Mucosa of descending colon (tissue), 3 donors: Measurements from ENCODE around the gene CBLC. TPM values are rescaled to one million over a fixed set of nuclear protein-coding genes. Genes with fewer than 3 reads are reported as not detected.
A peak's percentile ranks its signal among the peaks of the same experiment; 100 is the strongest.

Experiments used
- ATAC-seq: fragments of 200-7000 bp; cut with Tn5 transposase; one replicate; pipeline ENCODE4 v1.9.1; 2020; ENCODE audit warnings: mild to moderate bottlenecking, moderate library complexity
- DNase-seq, 3 donors: peaks; one replicate each; pipeline ENCODE4 v3.0.0-alpha.2; 2020
- H3K36me3 ChIP-seq: fragments of 200-600 bp; one replicate; pipeline ENCODE4 v1.8.0; 2021; ENCODE audit warnings: low read depth, mild to moderate bottlenecking
- H3K4me1 ChIP-seq: fragments of 200-600 bp; one replicate; pipeline ENCODE4 v1.8.0; 2021; ENCODE audit warnings: low read depth, mild to moderate bottlenecking
- H3K4me3 ChIP-seq: fragments of 200-600 bp; one replicate; pipeline ENCODE4 v1.8.0; 2021; ENCODE audit warnings: mild to moderate bottlenecking
- H3K9me3 ChIP-seq: fragments of 200-600 bp; one replicate; pipeline ENCODE4 v1.8.0; 2021; ENCODE audit warnings: mild to moderate bottlenecking
- CTCF ChIP-seq: fragments of 200-600 bp; IDR thresholded peaks from one replicate; pipeline ENCODE4 v1.8.0; 2022; ENCODE audit warnings: antibody characterized with exemption, mild to moderate bottlenecking
- intact Hi-C, 2 donors: fragments of 100-400 bp; cut with DNase I in 1 of 2; cut with micrococcal nuclease in 1 of 2; formaldehyde crosslinking; loops; one replicate each; pipeline versions ENCODE4 v1.11.0 to v1.11.1; 2022; cut with DNase I, micrococcal nuclease
- total RNA-seq, 3 donors: library from RNA; stranded (reverse); fragmentation: NEBNext Ultra II Directional in 2 of 3; extraction: Animal tissue kit (Norgen Biotek cat#: 25700) in 2 of 3; gene quantifications; one replicate each; pipeline versions ENCODE4 v1.2.1 to v1.2.4, GENCODE V29; 2021 to 2023
- donor health status: DM: no; HTN: no; CAD: no; lungs with moderate emphysema.
- donor health status: DM: no; HTN: no; CAD: no.
- donor health status: DM: no; HTN: yes; CAD: no.

CBLC gene
- total RNA-seq, 3 donors from 2014 or later, result 36.5 to 92.6 (median 59.1) TPM

- H3K9me3 ChIP-seq, result no peaks in the 10 kb centered on the region
- no peaks in the 10 kb centered on the region for H3K36me3 ChIP-seq
- intact Hi-C loops, result no loop called here
- H3K4me3 ChIP-seq, result peak overlapping the region; percentile 14
- ATAC-seq (peak; percentile 53), DNase-seq (peak; percentile 83 to 89 (median 86))
- TF ChIP-seq CTCF, result no peak
- H3K4me1 ChIP-seq, result peaks cover 69% of the 10 kb centered on the region
These were observed 29.8 kb upstream of the CBLC start for GRCh38 chr19:44747739-44748425.

DNA sequence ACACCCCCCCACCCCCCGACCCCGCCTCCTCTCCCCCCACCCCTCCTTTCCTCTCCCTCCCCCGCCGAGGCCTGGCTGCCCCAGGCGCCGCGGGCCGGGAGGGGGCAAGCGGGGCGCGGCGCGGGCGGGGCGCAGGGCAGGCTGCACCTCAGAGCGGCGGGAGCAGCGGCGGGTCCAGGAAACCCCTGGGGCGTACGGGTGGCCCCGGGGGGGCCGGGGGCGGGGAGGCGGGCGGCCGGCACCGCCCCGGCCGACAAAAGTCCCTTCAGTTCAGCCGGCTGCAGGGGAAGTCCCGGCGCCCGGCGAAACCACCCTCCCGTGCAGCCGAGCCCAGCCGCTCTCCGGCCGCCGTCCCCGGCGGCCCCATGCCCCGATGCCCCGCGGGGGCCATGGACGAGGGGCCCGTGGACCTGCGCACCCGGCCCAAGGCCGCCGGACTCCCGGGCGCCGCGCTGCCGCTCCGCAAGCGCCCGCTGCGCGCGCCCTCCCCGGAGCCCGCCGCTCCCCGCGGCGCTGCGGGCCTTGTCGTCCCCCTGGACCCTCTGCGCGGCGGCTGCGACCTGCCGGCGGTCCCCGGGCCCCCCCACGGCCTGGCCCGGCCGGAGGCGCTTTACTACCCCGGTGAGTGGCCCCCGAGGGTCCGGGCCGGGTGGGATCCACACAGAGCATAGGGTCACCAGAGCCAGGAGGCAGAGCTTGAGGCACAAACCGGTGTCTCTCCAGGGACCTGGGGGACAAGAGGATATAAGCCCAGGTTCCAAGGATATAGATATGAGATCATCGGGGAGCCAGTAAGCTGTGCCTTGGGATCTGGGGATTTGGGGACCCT lies 29.1 kb upstream of the CBLC start, which contains the start of gene BCL3:
TSS of gene BCL3 (plus strand) at position 283 of the 829 bp plus-strand sequence. CDS start at position 366, 83 bp downstream.
- H3K4me1 ChIP-seq, result peaks cover 68% of the 10 kb centered on the region
- no peaks in the 10 kb centered on the region for H3K9me3 ChIP-seq
- peak within 1 kb of the TSS; percentile 77 for H3K4me3 ChIP-seq
- H3K36me3 ChIP-seq, result no peaks in the 10 kb centered on the region
- intact Hi-C loops, result no loop called here
- ATAC-seq, result peak; percentile 56
- TF ChIP-seq CTCF, result no peak
- peak; percentile 87 to 93 (median 91) for DNase-seq

- TF ChIP-seq CTCF, result no peak
- no peak for ATAC-seq
- H3K36me3 ChIP-seq, result no peaks in the 10 kb centered on the region
- peaks cover 63% of the 10 kb centered on the region for H3K4me1 ChIP-seq
- H3K4me3 ChIP-seq, result peak overlapping the region; percentile 77
- no peaks in the 10 kb centered on the region for H3K9me3 ChIP-seq
- DNase-seq, result peak in 1 of 3 donors; percentile 22
- intact Hi-C loops, result no loop called here
These were observed 28.4 kb upstream of the CBLC start for GRCh38 chr19:44749292-44749691.

DNA sequence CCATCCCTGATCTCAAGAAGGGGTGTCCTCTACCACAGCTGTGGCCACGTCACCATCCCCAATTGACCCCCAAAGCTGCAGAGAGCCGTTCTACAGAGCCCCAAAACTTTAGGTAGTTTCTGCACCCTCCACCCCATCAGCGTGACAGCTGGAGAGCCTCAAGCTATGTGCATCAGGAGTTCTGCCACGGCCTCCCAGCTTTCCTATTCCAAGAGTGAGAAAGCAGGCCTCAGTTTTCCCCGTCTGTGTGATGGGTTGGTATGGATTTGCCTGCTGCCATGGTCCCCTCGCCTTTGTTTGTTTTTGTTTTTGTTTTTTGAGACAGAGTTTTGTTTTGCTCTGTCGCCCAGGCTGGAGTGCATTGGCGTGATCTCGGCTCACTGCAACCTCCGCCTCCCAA lies 27.7 kb upstream of the CBLC start:
- no peak for ATAC-seq
- H3K9me3 ChIP-seq, result no peaks in the 10 kb centered on the region
- no peak for TF ChIP-seq CTCF
- intact Hi-C loops, result no loop called here
- DNase-seq, result peak in 2 of 3 donors; percentile 45 to 51
- H3K36me3 ChIP-seq, result no peaks in the 10 kb centered on the region
- peaks cover 62% of the 10 kb centered on the region for H3K4me1 ChIP-seq
- no peak overlapping the region for H3K4me3 ChIP-seq

DNA sequence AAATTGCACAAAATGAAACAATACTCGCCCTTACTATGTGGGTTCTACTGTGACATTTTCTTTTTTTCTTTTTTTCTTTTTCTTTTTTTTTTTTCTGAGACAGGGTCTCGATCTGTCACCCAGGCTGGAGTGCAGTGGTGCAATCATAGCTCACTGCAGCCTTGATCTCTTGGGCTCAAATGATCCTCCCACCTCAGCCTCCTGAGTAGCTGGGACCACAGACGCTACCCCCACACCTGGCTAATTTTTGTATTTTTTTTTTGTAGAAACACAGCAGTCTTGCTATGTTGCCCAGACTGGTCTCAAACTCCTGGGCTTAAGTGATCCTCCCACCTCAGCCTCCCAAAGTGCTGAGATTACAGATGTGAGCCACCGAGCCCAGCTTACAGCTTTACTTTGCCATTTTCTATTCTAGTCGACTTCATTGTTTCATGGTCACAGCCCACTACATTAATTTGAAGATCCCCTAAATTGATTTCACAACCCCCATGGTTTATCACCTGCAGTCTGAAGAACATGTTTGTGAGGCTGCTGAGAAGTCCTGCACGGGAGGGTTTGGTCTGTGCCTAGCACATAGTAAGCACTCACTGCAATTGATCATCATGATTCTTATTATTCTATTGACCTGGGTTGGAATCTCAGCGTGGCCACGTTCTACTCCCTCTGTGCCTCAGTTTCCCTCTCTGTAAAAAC lies 25.4 kb upstream of the CBLC start:
- H3K9me3 ChIP-seq, result no peaks in the 10 kb centered on the region
- intact Hi-C loops, result no loop called here
- DNase-seq (peak in 2 of 3 donors; percentile 11 to 16), ATAC-seq (no peak)
- TF ChIP-seq CTCF, result no peak
- H3K4me3 ChIP-seq, result no peak overlapping the region
- no peaks in the 10 kb centered on the region for H3K36me3 ChIP-seq
- peaks cover 56% of the 10 kb centered on the region for H3K4me1 ChIP-seq
